Medulla oblongata (tissue), 1 donor: ENCODE data around the gene RMRP.
"Not testable (repeated sequence)": the region's sequence is repeated elsewhere in the genome, so short reads cannot be mapped to it uniquely, and the experiment has no call there.

Experiments used
- DNase-seq: peaks from one replicate; pipeline ENCODE4 v3.0.0-alpha.2; 2015; ENCODE audit errors: extremely low spot score

RMRP gene

GRCh38 chr9:35664531-35665470, 7.0 kb upstream of the RMRP start, which contains the start of gene ARHGEF39:
Gene ARHGEF39, minus strand, starts transcription at chr9:35665195. Its CDS starts 26 bp downstream, at chr9:35665169.
- DNase-seq = peak; percentile 71

GRCh38 chr9:35662437-35662836, 4.6 kb upstream of the RMRP start:
- no peak for DNase-seq

- no peak for DNase-seq
Measured at GRCh38 chr9:35661756-35662350, 4.0 kb upstream of the RMRP start.

- DNase-seq = peak; percentile 41
Measured at GRCh38 chr9:35660966-35661415, 3.2 kb upstream of the RMRP start.

- no peak for DNase-seq
Measured at GRCh38 chr9:35659340-35659739, 1.5 kb upstream of the RMRP start.

DNA sequence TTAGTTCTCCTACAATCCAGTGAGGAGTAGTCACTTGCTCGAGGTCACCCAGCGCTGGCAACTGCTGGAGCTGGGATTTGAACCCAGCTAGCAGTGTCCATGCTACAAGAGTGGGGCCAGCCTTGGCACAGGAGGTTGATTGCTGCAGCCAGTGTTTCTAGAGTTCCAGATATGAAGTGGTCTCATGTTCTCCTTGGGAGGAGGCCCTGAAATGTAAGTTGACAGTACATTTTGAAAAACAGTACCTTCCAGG, 1.1 kb upstream of the RMRP start:
- DNase-seq = no peak

- peak; percentile 96 for DNase-seq
Measured at GRCh38 chr9:35658137-35658967, 533 bp upstream of the RMRP start, which contains the start of gene CCDC107. Gene CCDC107, plus strand, starts transcription at chr9:35658292. Its CDS starts 88 bp downstream, at chr9:35658380.

DNA sequence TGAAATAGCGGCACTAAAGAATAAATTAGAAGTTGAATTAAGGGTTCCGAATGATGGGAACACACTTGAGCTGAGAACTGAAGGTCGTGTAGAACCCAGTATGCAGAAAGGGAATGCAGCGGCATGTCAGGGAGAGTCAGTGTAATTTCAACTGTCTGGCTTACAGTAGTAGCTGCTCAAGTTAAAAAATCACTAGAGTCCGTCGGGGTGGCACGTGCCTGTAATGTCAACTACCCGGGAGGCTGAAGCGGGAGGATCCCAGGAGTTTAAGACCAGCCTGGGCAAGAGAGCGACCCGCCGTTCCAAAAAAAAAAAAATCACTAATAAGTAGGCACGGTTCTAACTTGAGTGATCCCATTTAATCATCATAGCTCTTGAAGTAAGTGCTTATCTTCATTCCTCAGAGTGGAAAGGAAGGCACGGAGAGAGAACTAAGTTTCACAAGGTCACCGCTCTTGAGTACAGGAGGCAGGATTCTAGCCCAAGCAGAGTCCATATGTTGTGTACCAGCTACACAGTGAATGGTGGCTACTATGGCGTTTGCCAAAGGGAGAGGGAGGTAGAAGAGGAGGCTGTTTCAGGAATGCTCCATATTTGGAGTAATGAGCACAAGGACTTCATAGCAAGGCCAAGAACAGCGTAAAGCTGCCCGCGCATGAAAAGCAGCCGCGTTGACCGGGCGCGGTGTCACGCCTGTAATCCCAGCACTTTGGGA, 831 bp downstream of the RMRP start:
- DNase-seq = no peak

DNA sequence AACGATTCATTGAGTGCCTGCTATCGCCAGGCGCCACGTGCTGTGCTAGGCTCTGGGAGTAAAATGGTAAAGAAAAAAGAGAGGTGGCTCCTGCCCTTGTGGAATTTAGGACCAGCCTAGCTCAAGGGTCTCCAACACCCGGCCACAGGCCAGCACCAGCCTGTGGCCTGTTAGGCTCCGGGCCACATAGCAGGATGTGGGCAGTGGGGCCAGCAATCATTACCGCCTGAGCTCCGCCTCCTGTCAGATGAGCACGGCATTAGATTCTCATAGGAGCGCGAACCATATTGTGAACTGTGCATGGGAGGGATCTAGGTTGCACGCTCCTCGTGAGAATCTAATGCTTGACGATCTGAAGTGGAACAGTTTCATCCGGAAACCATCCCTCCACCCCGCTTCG, 1.5 kb downstream of the RMRP start:
- DNase-seq = no peak

- no peak for DNase-seq
Measured at GRCh38 chr9:35653611-35654010, 4.2 kb downstream of the RMRP start.

DNA sequence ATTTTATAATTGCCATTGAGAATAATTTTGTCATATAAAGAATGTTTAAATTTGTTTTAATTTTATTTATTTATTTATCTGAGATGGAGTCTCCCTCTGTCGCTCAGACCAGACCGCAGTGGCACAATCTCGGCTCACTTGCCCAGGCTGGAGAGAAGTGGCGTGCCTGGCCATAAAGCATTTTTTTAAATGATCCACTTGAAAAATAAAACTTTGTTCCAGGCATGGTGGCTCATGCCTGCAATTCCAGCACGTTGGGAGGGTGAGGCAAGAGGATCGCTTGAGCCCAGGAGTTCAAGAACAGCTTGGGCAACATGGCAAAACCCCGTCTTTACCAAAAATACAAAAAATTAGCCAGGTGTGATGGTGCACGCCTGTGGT, 5.0 kb downstream of the RMRP start:
- no peak for DNase-seq

DNA sequence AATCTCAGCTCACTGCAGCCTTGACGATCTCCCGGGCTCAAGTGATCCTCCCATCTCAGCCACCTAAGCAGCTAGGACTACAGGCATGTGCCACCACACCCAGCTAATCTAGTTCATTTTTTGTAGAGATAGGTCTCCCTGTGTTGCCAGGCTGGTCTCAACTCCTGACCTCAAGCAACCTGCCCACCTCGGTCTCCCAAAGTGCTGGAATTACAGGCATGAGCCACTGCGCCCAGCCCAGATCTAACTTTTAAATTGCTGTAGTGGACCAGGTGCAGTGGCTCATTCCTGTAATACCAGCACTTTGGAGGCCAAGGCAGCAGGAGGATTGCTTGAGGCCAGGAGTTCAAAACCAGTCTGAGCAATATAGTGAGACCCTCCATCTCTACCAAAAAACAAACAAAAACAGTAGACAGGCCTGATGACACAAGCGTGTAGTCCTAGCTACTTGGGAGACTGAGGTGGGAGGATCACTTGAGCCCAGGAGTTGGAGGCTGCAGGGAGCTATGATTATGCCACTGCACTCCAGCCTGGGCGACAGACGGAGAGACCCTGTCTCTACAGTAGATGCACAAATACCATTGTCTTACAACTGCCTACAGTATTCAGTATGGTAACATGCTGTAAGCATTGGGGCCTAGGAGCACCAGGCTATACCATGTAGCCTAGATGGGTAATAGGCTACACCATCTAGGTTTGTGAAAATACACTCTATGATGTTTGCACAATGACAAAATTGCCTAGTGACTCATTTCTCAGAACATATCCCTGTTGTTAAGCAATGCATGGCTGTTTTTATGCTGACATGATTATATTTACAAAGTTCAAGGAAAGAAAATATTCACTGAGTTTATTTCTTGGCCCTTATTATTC, 5.6 kb downstream of the RMRP start:
- no peak for DNase-seq

GRCh38 chr9:35650341-35651158, 7.3 kb downstream of the RMRP start, which contains the start of gene SIT1:
Gene SIT1, minus strand, starts transcription at chr9:35650931. Its CDS starts 78 bp downstream, at chr9:35650853.
- no peak for DNase-seq

GRCh38 chr9:35649431-35650340, 8.1 kb downstream of the RMRP start:
- DNase-seq = peak; percentile 49

DNA sequence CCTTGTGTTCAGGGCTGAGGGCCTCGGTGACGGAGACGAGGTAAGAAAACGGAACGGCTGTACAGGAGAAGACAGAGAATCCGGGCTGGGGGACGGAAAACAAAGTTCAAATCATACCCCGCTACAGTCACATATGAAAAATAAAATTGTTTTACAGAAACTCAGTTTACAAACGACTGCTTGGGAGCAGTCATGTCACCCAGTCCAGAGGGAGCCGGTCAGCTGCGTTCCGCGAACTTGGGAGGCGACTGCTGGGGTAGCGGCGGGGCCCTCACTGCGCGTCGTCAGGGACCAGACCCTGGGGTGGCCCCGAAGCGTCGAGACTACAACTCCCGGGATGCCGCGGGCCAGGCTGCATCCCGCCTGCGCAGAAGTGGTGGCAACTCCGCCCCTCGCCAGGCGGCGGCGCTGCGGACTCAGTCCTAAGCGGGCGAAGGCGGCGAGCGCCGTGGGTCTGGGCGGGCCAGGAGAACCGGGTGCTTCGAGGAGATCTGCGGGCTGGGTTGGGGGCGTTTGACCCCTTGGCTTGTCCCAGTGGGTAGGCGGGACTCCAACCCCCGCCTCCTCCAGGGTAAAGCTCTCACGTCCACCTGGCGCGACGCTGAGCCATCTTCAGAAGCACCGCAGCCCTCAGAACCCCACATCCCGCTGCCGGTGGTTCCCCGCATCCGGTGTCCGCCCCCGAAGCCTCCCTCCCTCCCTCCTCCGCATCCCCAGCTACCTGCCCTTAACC, 11.1 kb downstream of the RMRP start:
- peak; percentile 95 for DNase-seq

GRCh38 chr9:35646153-35646532, 11.7 kb downstream of the RMRP start:
- DNase-seq = peak; percentile 38

- not testable (repeated sequence) for DNase-seq
Measured at GRCh38 chr9:35645736-35646135, 12.1 kb downstream of the RMRP start.

GRCh38 chr9:35643046-35643445, 14.8 kb downstream of the RMRP start:
- no peak for DNase-seq
